Measurements from ENCODE around the gene PCK1. TPM values are rescaled to one million over a fixed set of nuclear protein-coding genes. Genes with fewer than 3 reads are reported as not detected.

PCK1 gene
- total RNA-seq, 4 donors from 2014 or later = 103 to 386 (median 203) TPM

DNA sequence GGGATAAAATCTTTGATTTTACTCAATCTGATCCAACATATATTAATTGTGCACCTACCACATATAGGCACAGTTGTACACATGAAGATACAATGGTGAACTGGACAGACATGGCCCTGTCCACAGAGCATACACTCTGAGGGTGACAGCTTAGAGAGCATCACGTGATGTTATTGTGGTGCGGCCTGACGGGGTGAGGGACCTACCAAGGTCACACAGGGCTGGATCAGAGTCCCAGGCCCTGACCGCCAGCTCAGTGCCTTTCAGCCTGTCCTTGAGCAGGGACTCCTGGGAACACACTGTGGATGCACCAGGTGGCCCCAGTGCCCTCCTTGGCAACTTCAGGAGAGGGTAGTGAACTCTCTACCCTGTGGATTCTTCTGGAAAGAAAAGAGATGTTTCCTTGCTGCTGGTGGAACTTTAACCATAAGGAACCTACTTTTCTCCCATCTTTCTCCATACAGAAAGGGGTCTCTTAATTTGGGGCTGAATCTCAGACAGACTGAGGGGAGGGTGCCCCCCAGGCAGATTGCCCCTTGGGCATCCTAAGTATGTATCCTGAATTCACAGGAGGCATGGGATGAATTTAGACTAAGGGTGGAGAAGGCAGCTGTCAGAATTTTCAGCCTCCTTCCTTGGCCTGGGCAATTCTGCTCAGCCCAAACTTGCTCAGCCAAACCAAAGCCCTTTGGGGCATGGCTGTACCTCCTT is 26.5 kb downstream of the PCK1 start:
- DNase-seq (ENCODE audit: low spot score) (no peak), ATAC-seq (ENCODE audit: low FRiP score) (no peak)
- no peak for TF ChIP-seq CTCF (IDR thresholded peaks at IDR 0.05)

GRCh38 chr20:57587989-57588377 is 27.1 kb downstream of the PCK1 start:
- no peak for TF ChIP-seq CTCF (IDR thresholded peaks at IDR 0.05)
- ATAC-seq (ENCODE audit: low FRiP score) = no peak
- no peak for DNase-seq (ENCODE audit: low spot score)

DNA sequence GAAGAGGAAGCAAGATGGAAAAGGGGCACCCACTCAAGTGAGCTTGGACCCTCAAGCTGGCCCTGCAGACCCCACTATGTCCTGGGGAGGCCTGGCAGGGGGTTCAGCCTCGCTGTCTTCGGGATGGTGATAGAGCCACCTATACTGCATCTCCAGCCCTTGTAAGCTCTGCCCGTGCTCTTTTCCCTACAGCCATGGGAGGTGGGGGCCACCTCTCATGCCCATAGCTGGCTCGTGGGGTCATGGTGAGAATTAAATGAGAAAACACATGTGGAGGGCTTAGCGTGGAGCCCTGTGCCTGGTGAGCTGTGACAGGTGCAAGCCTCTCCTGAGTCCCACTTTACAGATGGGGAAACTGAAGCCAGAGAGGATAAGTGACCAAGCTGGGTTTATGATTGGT is 27.7 kb downstream of the PCK1 start:
- ATAC-seq (ENCODE audit: low FRiP score) = no peak
- no peak for DNase-seq (ENCODE audit: low spot score)
- TF ChIP-seq CTCF (IDR thresholded peaks at IDR 0.05) = no peak

- no peak for TF ChIP-seq CTCF (IDR thresholded peaks at IDR 0.05)
- DNase-seq (ENCODE audit: low spot score) (no peak), ATAC-seq (ENCODE audit: low FRiP score) (no peak)
These were observed 28.3 kb downstream of the PCK1 start for GRCh38 chr20:57589123-57589727.

DNA sequence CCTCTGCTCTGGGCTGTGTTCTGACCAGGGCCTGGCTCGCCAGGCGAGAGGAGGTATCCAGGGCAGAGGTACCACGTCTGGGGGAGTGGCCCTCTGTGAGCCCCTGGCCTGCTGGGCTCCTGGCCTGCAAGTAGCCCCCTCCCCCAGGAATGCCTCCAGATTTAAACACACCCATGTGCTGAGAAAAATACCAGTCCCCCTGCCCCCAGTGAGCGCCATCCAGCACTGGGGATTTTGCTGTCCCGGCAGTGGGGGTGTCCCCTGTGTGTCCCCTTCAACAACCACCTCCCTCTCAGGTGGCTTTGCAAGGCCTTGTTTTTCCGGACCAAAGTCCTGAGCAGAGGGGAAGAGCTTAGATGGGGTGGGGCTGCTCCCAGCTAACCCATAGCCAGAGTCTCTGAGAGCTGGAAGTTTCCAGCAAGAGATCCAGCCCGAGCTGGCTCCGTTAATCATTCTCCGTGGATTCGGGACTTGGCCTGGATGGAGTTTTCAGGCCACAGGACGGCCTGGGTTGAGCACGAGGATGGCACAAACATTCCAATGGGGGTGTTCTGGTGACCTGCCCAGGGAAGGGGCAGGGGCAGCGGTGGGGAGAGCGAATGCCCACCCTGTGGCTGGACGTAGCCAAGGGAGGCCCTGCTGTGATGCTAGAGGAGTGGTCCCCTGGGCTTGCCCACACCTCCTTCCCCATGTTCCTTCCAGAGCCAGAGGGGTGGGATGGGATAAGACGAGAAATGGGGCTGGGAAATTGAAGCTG is 29.0 kb downstream of the PCK1 start:
- no peak for ATAC-seq (ENCODE audit: low FRiP score)
- no peak for TF ChIP-seq CTCF (IDR thresholded peaks at IDR 0.05)
- no peak for DNase-seq (ENCODE audit: low spot score)

DNA sequence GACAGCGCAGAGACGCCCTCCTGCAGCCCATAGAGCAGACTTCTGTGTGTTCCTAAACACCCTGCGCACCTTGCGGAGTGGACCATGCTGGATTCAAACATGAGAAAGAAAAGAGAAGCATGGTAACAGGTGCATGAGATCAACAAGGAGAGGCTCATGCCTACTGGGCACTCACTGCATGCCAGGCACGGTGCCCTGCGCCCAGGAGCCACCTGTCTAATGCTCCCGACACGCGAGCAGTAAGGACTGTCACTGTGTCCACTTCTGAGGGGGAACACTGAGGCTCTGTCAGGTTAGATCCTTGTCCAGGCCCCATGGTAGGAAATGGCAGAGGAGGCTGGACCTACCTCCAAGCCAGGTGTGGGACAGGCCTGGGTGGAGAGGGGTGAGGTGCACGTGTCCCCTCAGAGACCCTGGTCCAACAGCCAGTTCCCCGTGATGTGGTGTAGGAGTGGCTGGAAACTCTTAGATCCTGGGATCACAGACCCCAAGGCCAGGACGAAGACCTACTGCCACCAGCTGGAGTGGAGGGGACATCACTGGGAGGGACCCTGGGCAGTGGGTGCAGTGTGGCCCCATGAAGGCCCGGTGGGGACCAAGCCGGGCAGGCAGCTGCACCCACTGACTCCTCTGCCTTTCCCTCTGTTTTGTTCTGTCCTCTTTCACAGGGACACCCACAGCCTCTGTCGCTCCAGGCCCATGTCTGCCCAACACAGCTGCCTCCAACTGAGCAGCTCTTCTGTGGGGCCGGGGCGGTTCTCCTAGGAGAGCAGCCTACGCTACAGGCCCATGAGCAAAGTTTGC is 29.8 kb downstream of the PCK1 start:
- ATAC-seq (ENCODE audit: low FRiP score) (no peak), DNase-seq (ENCODE audit: low spot score) (no peak)
- TF ChIP-seq CTCF (IDR thresholded peaks at IDR 0.05) = no peak
